Measurements from ENCODE around the gene MGMT.

MGMT gene

DNA sequence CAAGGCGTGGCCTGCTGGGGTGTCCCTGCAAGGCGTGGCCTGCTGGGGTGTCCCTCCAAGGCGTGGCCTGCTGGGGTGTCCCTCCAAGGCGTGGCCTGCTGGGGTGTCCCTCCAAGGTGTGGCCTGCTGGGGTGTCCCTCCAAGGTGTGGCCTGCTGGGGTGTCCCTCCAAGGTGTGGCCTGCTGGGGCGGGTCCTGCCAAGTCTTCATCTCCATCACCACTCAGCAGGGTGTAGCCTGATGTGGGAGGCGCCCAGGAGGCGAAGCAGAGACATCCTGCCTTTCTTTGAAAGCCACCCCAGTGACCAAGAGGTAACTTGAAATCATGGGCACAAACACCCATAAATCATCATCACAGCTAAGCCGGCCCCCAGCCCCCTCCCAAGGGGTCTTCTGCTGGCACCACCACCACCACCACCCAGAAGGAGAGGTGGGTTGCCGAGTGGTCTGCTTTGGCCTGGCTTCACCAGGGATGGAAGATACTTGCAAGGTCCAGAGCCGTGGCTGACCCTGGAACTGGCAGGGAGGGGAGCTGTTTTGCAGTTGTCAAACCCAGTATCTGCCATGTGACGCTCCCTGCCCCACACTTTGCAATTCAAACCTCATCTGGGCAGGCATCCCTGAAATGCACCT lies 306.4 kb downstream of the MGMT start:
- DNase-seq (ENCODE audit: low read depth in 2 of 2) = no peak

- no peak for DNase-seq (ENCODE audit: low read depth in 2 of 2)
These were observed 307.2 kb downstream of the MGMT start for GRCh38 chr10:129774082-129774735.

DNA sequence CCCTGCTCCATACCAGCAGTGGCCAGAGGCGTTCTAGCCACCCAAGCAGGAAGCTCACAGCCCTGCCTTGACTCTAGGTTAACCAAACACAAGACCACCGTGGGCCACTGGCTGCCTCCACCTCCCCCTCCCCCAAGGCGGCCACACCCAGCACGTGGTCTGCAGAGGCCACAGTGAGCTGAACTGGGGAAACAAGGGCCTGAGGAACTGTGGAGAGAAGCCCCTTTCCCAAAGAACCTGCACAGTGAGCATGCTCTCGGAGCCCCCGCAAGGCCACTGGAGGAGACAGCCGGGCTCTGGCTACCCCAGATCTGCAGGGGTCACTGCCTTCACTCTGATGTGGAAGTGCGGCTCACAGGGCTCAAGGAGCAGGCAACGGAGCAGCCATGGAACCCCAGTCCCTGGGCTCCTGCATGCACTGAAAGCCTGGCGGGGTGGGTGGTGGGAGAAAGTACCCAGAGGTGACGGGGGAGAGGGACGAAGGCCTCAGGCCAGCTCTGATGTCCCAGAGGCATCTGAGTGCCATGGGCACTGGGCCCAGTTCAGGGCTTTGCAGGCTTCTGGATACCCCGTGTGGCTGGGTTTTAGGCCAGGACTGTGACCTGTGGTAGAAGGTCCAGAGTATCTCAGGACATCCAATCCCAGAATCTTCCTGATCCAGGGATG lies 307.8 kb downstream of the MGMT start:
- DNase-seq (ENCODE audit: low read depth in 2 of 2) = no peak

GRCh38 chr10:129775681-129776080 lies 308.6 kb downstream of the MGMT start:
- DNase-seq (ENCODE audit: low read depth in 2 of 2) = no peak

GRCh38 chr10:129777687-129778086 lies 310.6 kb downstream of the MGMT start:
- DNase-seq (ENCODE audit: low read depth in 2 of 2) = no peak

- no peak for DNase-seq (ENCODE audit: low read depth in 2 of 2)
These were observed 311.5 kb downstream of the MGMT start for GRCh38 chr10:129778571-129778970.

- no peak for DNase-seq (ENCODE audit: low read depth in 2 of 2)
These were observed 312.4 kb downstream of the MGMT start for GRCh38 chr10:129779126-129780111.

GRCh38 chr10:129780198-129780597 lies 313.2 kb downstream of the MGMT start:
- no peak for DNase-seq (ENCODE audit: low read depth in 2 of 2)

GRCh38 chr10:129780901-129781795 lies 314.1 kb downstream of the MGMT start:
- no peak for DNase-seq (ENCODE audit: low read depth in 2 of 2)

GRCh38 chr10:129784291-129784690 lies 317.2 kb downstream of the MGMT start:
- DNase-seq (ENCODE audit: low read depth in 2 of 2) = no peak

GRCh38 chr10:129784891-129785290 lies 317.9 kb downstream of the MGMT start:
- no peak for DNase-seq (ENCODE audit: low read depth in 2 of 2)

DNA sequence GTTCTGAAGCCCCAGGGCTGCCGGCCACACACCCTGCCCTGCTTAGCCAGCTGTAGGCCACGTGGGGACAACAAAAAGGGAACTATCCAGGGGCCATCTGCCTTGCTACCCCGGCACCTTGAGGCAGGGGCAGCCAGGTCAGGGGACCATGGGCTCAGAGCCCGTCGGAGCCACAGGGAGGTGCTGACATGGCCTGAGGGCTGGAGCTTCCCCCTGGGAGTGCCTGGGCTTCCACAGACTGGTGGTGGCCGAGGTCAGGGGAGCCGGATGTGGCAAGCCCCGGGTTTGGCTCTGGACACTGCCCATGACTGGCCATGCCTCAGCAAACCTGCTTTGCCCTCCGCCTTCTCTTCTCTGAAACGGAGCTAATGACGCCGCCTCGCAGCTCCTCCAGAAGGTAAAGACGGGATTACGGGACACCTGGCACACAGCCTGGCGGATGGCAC lies 318.5 kb downstream of the MGMT start:
- DNase-seq (ENCODE audit: low read depth in 2 of 2) = no peak

GRCh38 chr10:129786216-129786615 lies 319.2 kb downstream of the MGMT start:
- no peak for DNase-seq (ENCODE audit: low read depth in 2 of 2)

DNA sequence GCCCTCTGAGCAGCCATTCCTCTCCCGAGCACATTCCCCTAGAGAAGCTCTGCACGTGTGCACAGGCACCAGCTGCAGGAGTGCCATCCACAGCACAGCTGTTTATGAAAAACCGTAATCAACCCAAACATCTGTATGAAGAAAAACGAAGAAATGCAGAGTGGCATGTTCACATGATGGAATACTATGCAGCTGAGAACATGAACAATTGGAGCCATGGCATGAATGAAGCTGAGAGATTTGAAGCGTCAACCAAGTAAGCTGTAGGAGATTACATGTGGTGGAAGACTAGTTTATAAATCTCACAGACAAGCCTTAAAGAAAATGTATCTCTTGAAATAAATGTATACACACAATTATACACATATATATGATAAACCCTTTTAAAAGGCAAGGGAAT lies 320.5 kb downstream of the MGMT start:
- DNase-seq (ENCODE audit: low read depth in 2 of 2) = no peak

GRCh38 chr10:129788215-129788614 lies 321.2 kb downstream of the MGMT start:
- DNase-seq (ENCODE audit: low read depth in 2 of 2) = no peak

- no peak for DNase-seq (ENCODE audit: low read depth in 2 of 2)
These were observed 323.8 kb downstream of the MGMT start for GRCh38 chr10:129790715-129791446.

DNA sequence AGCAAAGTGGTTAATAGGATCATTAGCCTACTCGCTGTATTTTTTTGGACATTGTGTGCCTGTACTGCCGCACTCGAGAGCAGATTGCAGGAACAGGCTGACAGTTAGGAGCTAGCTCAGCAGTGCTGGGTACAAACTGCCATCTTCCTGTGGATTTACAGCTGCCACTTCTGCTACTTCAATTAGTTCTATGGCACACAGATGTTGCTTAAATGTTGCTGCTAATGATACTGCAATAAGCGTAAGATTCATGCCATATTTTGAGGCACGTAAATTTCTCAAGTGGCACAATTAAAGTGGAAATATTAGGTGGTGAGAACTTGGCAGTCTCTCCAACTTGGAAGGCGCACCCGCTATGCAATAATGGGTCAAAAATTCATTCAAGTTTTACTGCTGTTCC lies 325.1 kb downstream of the MGMT start:
- DNase-seq (ENCODE audit: low read depth in 2 of 2) = no peak

DNA sequence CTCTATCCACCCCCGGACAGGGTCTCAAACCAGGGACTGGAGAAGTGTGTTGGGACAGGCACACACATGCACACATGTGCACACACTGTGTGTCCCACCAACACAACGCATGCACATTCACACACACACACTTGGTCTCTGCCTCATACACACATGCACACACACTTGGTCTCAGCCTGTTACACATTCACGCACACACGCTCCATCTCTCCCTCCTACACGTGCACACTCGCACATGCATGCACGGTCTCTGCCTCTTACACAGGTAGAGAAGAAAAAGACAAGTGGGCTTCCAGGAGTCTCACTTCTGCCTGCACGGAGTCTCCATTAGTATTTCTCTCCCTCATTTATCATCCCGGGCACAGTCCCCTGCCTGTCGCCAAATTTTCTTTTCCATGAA lies 325.8 kb downstream of the MGMT start:
- DNase-seq (ENCODE audit: low read depth in 2 of 2) = no peak

GRCh38 chr10:129793479-129793878 lies 326.4 kb downstream of the MGMT start:
- DNase-seq (ENCODE audit: low read depth in 2 of 2) = no peak

GRCh38 chr10:129793996-129794395 lies 327.0 kb downstream of the MGMT start:
- DNase-seq (ENCODE audit: low read depth in 2 of 2) = no peak

All from stimulated activated CD8-positive, alpha-beta memory T cell treated with anti-CD3 and anti-CD28 coated beads, Interleukin-15, amount 100 ng/mL, for 4 hours (primary cell).